Kidney epithelial cell (primary cell): ENCODE results near the gene MAP3K15. TPM values are rescaled to one million over a fixed set of nuclear protein-coding genes. Genes with fewer than 3 reads are reported as not detected.

Experiments
- DNase-seq: peaks from one replicate; pipeline ENCODE4 v3.0.0-alpha.2; 2010; ENCODE audit warnings: low read depth
- H3K27me3 ChIP-seq: 2 replicates; pipeline ENCODE4 v1.6.0; 2011; ENCODE audit warnings: low read length; ENCODE audit not compliant: control insufficient read depth, insufficient read depth
- H3K36me3 ChIP-seq: 2 replicates; pipeline ENCODE4 v1.5.1; 2011; ENCODE audit warnings: low read length; ENCODE audit not compliant: control insufficient read depth, insufficient read depth
- H3K4me3 ChIP-seq: 2 replicates; pipeline ENCODE4 v1.5.1; 2011; ENCODE audit warnings: low read depth, mild to moderate bottlenecking, control low read depth, low read length
- CTCF ChIP-seq: IDR thresholded peaks from 2 replicates; pipeline ENCODE4 v1.5.1; 2011; ENCODE audit warnings: mild to moderate bottlenecking, moderate library complexity, low read length, control low read depth, inconsistent platforms; ENCODE audit not compliant: insufficient read depth, poor library complexity, severe bottlenecking
- total RNA-seq: library from RNA; depleted of rRNA; stranded (reverse); fragments of >200 nt; gene quantifications from 2 replicates; pipeline ENCODE4 v1.2.3, GENCODE V29; 2015

Gene MAP3K15
- total RNA-seq, 1 donor from 2014 or later, result 2.2 TPM

DNA sequence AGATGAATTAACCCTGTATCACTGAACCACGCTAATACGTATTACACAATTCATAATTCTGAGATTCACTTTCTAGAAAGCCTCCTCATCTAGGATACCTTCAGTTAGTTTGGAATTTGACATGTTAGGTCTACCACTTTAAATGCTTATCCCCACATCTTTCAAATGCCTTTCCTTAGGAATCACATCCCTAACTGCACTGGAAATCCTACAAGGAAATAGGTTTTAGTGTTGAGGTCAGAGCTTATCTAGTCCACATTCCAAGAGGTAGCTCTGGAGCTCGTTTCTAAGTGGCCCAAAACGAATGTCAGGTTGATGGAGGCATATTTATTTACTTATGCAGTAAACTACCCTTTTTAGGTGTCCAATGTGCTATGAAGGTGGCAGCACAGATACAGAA, 153.6 kb downstream of the MAP3K15 start:
- no peak for TF ChIP-seq CTCF
- no peaks in the 10 kb centered on the region for H3K27me3 ChIP-seq
- H3K36me3 ChIP-seq, result no peaks in the 10 kb centered on the region

DNA sequence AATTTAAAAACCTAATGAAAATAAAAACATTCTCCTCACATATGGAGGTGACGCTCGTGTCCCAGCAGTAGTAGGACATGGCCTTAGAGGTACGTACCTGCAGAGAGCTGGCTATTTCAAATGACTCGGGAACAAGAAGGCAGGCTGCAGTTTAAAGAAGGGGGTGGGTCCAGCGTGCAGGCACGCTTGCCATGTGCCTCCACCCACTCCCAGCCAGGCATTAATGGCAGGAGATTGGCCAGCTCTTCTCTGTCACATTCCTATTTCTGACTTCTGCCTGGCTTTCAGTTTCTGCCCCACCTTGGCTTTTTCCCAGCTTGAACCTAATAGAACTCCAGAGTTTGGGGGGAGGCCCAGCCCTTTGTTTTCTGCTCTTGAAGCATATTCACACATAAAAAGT, 154.4 kb downstream of the MAP3K15 start:
- no peak for DNase-seq
- no peaks in the 10 kb centered on the region for H3K36me3 ChIP-seq
- TF ChIP-seq CTCF, result no peak
- no peak overlapping the region for H3K4me3 ChIP-seq
- H3K27me3 ChIP-seq, result no peaks in the 10 kb centered on the region

More for the DNA sequence above, 153.6 kb downstream of the MAP3K15 start:
- H3K4me3 ChIP-seq, result no peak overlapping the region
- no peak for DNase-seq

GRCh38 chrX:19358521-19358920, 156.8 kb downstream of the MAP3K15 start:
- TF ChIP-seq CTCF, result no peak

GRCh38 chrX:19354625-19355024, 160.7 kb downstream of the MAP3K15 start:
- no peak for TF ChIP-seq CTCF
- no peak overlapping the region for H3K4me3 ChIP-seq
- no peaks in the 10 kb centered on the region for H3K36me3 ChIP-seq
- no peaks in the 10 kb centered on the region for H3K27me3 ChIP-seq
- DNase-seq, result no peak

More at GRCh38 chrX:19358521-19358920, 156.8 kb downstream of the MAP3K15 start:
- H3K27me3 ChIP-seq, result no peaks in the 10 kb centered on the region
- H3K4me3 ChIP-seq, result no peak overlapping the region
- DNase-seq, result no peak
- H3K36me3 ChIP-seq, result no peaks in the 10 kb centered on the region

DNA sequence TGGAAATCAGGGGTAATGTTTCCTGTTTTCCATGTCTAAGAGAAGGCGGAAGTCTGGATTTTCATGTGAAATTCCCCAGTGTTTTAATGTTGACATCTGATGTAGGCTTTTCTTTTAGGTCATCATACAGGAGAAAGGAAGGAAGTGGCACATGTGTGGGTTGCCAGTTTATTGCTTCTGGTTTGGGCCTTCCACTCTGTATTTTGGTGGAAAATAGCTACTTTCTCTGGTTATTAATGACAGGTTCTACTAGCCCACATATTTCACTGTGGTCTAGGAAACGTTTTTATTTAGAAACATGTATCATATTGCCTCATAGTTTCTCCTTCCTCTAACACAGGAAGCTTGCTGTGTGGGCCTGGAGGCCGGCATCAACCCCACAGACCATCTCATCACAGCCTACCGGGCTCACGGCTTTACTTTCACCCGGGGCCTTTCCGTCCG, 164.3 kb downstream of the MAP3K15 start:
- DNase-seq, result no peak
- Histone ChIP-seq H3K4me3 (no peak overlapping the region), H3K36me3 (no peaks in the 10 kb centered on the region), H3K27me3 (no peaks in the 10 kb centered on the region)
- TF ChIP-seq CTCF, result no peak

GRCh38 chrX:19349264-19349663, 166.0 kb downstream of the MAP3K15 start:
- no peaks in the 10 kb centered on the region for H3K36me3 ChIP-seq
- H3K27me3 ChIP-seq, result no peaks in the 10 kb centered on the region
- DNase-seq, result no peak
- no peak overlapping the region for H3K4me3 ChIP-seq
- TF ChIP-seq CTCF, result no peak
